ENCODE data around the gene RAMAC. TPM values are rescaled to one million over a fixed set of nuclear protein-coding genes. Genes with fewer than 3 reads are reported as not detected.

RAMAC gene
- total RNA-seq, 1 donor from 2014 or later, result 12.3 TPM

- H3K27me3 ChIP-seq, result no peaks in the 10 kb centered on the region
- no peak for DNase-seq (ENCODE audit: extremely low spot score in 2 of 2)
- no peak overlapping the region for H3K27ac ChIP-seq
- no peaks in the 10 kb centered on the region for H3K9me3 ChIP-seq
- no peak overlapping the region for H3K4me3 ChIP-seq
- TF ChIP-seq CTCF (IDR thresholded peaks at IDR 0.05) (no peak), POLR2AphosphoS5 (IDR thresholded peaks at IDR 0.05; ENCODE audit: insufficient read depth in 1 of 2, low read depth in 1 of 2) (no peak), POLR2A (IDR thresholded peaks at IDR 0.05) (no peak)
- intact Hi-C loops (cut with DNase I), result no loop called here
- no peaks in the 10 kb centered on the region for H3K4me1 ChIP-seq
- H3K36me3 ChIP-seq, result no peaks in the 10 kb centered on the region
Observed at GRCh38 chr15:82966671-82967071, 19.3 kb upstream of the RAMAC start.

- H3K4me1 ChIP-seq, result no peaks in the 10 kb centered on the region
- no peak overlapping the region for H3K27ac ChIP-seq
- no peaks in the 10 kb centered on the region for H3K27me3 ChIP-seq
- TF ChIP-seq CTCF (IDR thresholded peaks at IDR 0.05) (no peak), POLR2A (IDR thresholded peaks at IDR 0.05) (no peak), POLR2AphosphoS5 (IDR thresholded peaks at IDR 0.05; ENCODE audit: insufficient read depth in 1 of 2, low read depth in 1 of 2) (no peak)
- H3K36me3 ChIP-seq, result no peaks in the 10 kb centered on the region
- DNase-seq (ENCODE audit: extremely low spot score in 2 of 2), result no peak
- H3K9me3 ChIP-seq, result no peaks in the 10 kb centered on the region
- no peak overlapping the region for H3K4me3 ChIP-seq
- intact Hi-C loops (cut with DNase I), result no loop called here
Observed at GRCh38 chr15:82968066-82968465, 17.9 kb upstream of the RAMAC start.

GRCh38 chr15:82969353-82969752, 16.7 kb upstream of the RAMAC start:
- no peak overlapping the region for H3K27ac ChIP-seq
- no peaks in the 10 kb centered on the region for H3K9me3 ChIP-seq
- H3K4me1 ChIP-seq, result no peaks in the 10 kb centered on the region
- no peaks in the 10 kb centered on the region for H3K36me3 ChIP-seq
- no peak for TF ChIP-seq CTCF (IDR thresholded peaks at IDR 0.05)
- intact Hi-C loops (cut with DNase I), result no loop called here
- no peaks in the 10 kb centered on the region for H3K27me3 ChIP-seq
- no peak for DNase-seq (ENCODE audit: extremely low spot score in 2 of 2)
- H3K4me3 ChIP-seq, result no peak overlapping the region

- no peak overlapping the region for H3K27ac ChIP-seq
- H3K4me1 ChIP-seq, result no peaks in the 10 kb centered on the region
- DNase-seq (ENCODE audit: extremely low spot score in 2 of 2), result no peak
- TF ChIP-seq POLR2A (IDR thresholded peaks at IDR 0.05), result no peak
- TF ChIP-seq POLR2AphosphoS5 (IDR thresholded peaks at IDR 0.05; ENCODE audit: insufficient read depth in 1 of 2, low read depth in 1 of 2), result no peak
- TF ChIP-seq CTCF (IDR thresholded peaks at IDR 0.05), result no peak
- no peak overlapping the region for H3K4me3 ChIP-seq
- no peaks in the 10 kb centered on the region for H3K36me3 ChIP-seq
- H3K27me3 ChIP-seq, result no peaks in the 10 kb centered on the region
- intact Hi-C loops (cut with DNase I), result no loop called here
- H3K9me3 ChIP-seq, result no peaks in the 10 kb centered on the region
Observed at GRCh38 chr15:82970078-82970686, 15.8 kb upstream of the RAMAC start.

DNA sequence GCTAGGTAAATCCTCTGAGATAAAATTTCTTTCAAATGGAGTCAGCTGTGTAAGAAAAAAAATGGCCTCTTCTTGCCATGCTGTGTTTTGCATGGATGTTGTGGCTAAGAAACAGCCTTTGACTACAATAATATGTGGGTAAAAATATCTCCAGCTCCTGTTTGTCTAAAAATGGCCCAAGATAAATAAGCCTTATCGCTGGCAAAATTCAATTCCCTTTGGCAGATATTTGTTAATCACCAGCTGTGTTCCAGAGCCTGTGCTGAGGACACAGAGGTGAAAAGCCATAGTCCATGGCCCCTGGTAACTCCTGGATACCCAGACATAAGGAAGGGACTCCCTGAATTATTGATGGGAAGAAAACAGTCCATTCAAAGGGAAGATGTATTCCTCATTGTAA, 15.3 kb upstream of the RAMAC start:
- DNase-seq (ENCODE audit: extremely low spot score in 2 of 2), result no peak
- Histone ChIP-seq H3K4me1 (no peaks in the 10 kb centered on the region), H3K36me3 (no peaks in the 10 kb centered on the region), H3K4me3 (no peak overlapping the region), H3K27ac (no peak overlapping the region), H3K9me3 (no peaks in the 10 kb centered on the region), H3K27me3 (no peaks in the 10 kb centered on the region)
- TF ChIP-seq CTCF (IDR thresholded peaks at IDR 0.05) (no peak), POLR2A (IDR thresholded peaks at IDR 0.05) (no peak), POLR2AphosphoS5 (IDR thresholded peaks at IDR 0.05; ENCODE audit: insufficient read depth in 1 of 2, low read depth in 1 of 2) (no peak)
- intact Hi-C loops (cut with DNase I), result no loop called here

Measured in vagina (tissue), 2 donors.